GM18951 (cell line): Measurements from ENCODE around the gene GJD3.

Source experiments
- POLR2A ChIP-seq: IDR thresholded peaks from 4 replicates; pipeline ENCODE4 v1.6.1; 2011; ENCODE audit warnings: mild to moderate bottlenecking; ENCODE audit not compliant: insufficient read length, insufficient read depth; ENCODE audit errors: extremely low read depth
- in situ Hi-C: fragments of 300-500 bp; cut with MboI; formaldehyde crosslinking; loops from one replicate; pipeline ENCODE4 v1.12.0; 2022; ENCODE audit warnings: low sequenced_read_pairs, mixed read lengths, inconsistent platforms; ENCODE audit not compliant: unreplicated experiment

The GJD3 gene

GRCh38 chr17:40345161-40345993, 19.2 kb downstream of the GJD3 start:
- in situ Hi-C loops: no loop called here
- TF ChIP-seq POLR2A: no peak

DNA sequence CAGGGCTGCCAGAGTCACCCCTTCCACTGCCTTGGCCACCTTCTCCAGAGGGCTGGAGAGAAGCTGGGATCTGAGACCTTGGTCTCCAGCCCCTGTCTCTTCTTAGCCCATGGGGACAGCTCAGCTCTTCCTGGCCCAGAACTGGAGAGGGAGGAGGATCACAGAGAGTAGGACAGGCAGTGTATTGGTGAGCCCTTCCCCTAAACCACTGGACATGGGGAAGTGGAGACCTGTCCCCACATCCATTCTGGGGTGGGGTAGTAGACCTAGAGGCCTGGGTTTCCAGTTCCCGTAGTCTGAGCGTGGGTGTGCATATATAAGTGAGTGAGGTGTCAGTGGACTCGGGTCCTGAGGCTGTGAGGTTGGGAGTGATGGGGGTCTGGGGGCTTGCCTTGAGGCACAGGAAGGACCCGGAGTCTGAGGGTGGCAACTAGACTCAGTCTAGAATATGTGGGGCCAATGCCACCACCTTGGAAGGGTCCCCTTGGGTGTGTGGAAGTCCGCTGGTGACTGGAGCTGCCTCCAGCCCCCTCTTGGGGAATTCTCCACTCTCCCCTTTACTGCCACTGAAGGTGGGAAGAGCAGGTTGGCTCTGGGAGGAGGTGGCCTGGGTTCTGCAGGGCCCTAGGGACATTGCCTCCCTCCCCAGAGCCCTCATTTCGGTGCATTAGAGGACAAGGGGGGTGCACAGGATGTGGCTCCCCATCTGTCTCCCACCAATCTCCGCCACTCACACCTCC, 19.9 kb downstream of the GJD3 start:
- in situ Hi-C loops: no loop called here
- TF ChIP-seq POLR2A: no peak

- no peak for TF ChIP-seq POLR2A
- in situ Hi-C loops: no loop called here
Measured at GRCh38 chr17:40343219-40344119, 21.1 kb downstream of the GJD3 start.

- in situ Hi-C loops: no loop called here
- TF ChIP-seq POLR2A: no peak
Measured at GRCh38 chr17:40342504-40343218, 21.9 kb downstream of the GJD3 start.

DNA sequence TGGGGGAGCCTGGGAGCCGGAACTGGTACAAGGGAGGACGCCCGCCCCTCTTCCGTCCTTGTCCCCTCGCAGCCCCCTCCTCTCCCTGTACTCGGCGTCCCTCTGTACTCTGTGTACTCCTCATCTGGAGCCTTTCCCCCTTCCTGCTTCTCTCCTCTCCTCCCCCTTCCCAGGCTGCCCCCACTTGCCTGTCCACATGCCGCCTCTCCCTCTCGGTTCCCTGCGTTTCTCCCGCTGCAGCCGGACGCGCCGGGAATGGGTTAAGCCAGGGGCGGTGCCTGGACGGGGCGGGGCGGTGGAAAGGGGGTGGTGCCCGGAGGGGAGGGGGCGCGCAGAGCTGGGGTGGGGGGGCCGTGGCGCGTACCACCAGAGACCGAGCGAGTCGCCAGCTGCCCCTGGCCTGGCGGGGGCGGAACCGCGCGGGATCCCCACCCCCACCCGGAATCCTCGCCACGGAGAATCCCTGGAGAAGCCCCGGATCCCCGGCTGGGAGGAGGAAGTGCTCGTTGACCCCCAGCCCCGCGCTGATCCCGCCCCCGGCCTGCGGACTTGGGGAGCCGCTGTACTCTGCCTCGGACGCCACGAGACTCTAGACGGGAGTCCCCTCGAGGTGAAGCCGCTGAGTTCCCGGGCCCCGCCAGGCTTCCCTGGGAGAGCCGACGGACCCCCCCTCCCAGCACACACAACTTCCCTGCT, 22.6 kb downstream of the GJD3 start:
- in situ Hi-C loops: no loop called here
- TF ChIP-seq POLR2A: no peak

- in situ Hi-C loops: no loop called here
Measured at GRCh38 chr17:40340880-40341807, 23.4 kb downstream of the GJD3 start.

GRCh38 chr17:40340327-40340726, 24.2 kb downstream of the GJD3 start:
- in situ Hi-C loops: no loop called here
- TF ChIP-seq POLR2A: no peak

More at GRCh38 chr17:40340880-40341807, 23.4 kb downstream of the GJD3 start:
- no peak for TF ChIP-seq POLR2A

DNA sequence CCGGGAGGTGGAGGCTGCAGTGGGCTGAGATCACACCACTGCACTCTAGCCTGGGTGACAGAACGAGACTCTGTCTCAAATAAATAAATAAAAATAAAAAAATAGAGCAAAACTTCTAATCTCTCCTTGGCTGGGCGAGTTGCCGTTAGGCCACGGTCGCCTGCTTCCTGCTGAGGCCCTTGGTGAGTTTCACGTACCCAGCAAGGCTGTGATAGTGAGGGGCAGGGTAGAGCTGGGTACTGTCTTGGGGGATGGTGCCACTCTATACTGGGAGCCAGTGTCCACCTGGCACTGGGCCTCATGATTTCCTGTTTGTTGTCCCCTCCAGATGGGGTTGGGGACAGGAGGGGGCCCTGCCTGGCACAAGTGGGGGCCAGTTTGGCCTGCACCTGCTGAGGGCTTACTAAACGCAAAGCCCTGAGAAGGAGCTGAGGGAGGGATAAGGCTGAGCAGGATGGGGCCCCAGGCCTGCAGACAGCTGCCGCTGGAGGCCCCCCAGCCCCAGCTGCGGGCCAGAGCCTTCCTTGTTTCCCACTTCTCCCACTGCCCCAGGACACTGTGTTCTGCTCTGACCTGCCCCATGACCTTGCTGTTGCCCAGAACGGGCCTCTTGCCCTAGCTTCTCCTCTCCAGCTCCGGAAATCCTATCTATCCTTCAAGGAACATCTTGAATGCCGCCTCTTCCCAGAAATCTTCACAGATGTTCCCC, 25.4 kb downstream of the GJD3 start:
- in situ Hi-C loops: no loop called here

GRCh38 chr17:40338058-40338457, 26.5 kb downstream of the GJD3 start:
- in situ Hi-C loops: no loop called here
- TF ChIP-seq POLR2A: no peak

More for the DNA sequence above, 25.4 kb downstream of the GJD3 start:
- TF ChIP-seq POLR2A: no peak

GRCh38 chr17:40337351-40337750, 27.2 kb downstream of the GJD3 start:
- in situ Hi-C loops: no loop called here
- no peak for TF ChIP-seq POLR2A
